ENCODE measurements around the gene PCGF2. TPM values are rescaled to one million over a fixed set of nuclear protein-coding genes. Genes with fewer than 3 reads are reported as not detected.

Gene PCGF2
- total and polyA plus RNA-seq, 2 of the 8 experiments (the other 6 are each of a cell fraction or from before 2014, with no cell fraction given), result 42.1 to 93.3 TPM

- no peak overlapping the region for H3K27ac ChIP-seq (ENCODE audit: low read depth, low read length)
- 80% methylated on average over 5 of the region's 5 CpGs; no CpG with 5 or more reads in 1 of the 2 experiments for WGBS, 2 experiments (ENCODE audit: extremely low coverage in 1 of 2, insufficient coverage in 1 of 2, insufficient read length in 1 of 2, insufficient replicate concordance in 2 of 2, low coverage in 1 of 2, low lambda C conversion rate in 2 of 2, missing lambda C conversion rate in 1 of 2)
- no peaks in the 10 kb centered on the region for H3K79me1 ChIP-seq (ENCODE audit: low read depth, low read length)
- H4K91ac ChIP-seq (replicated peaks; ENCODE audit: insufficient read length, low read length), result no peak overlapping the region
- H2BK20ac ChIP-seq (ENCODE audit: low read length), result no peak overlapping the region
- no peaks in the 10 kb centered on the region for H3K23me2 ChIP-seq (ENCODE audit: low read depth, low read length)
- H3K9me3 ChIP-seq (ENCODE audit: insufficient read depth in 2 of 2, low read depth in 1 of 2, low read length in 1 of 2), result no peaks in the 10 kb centered on the region
- TF ChIP-seq, protein P1, sequence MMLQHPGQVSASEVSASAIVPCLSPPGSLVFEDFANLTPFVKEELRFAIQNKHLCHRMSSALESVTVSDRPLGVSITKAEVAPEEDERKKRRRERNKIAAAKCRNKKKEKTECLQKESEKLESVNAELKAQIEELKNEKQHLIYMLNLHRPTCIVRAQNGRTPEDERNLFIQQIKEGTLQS (IDR thresholded peaks at IDR 0.05; ENCODE audit: insufficient read depth, low read depth, low read length), result no peak
- TF ChIP-seq KDM5A (IDR thresholded peaks at IDR 0.05; ENCODE audit: low read length), result no peak
- H3K23ac ChIP-seq (ENCODE audit: insufficient read length), result no peak overlapping the region
- no peak overlapping the region for H3K4me2 ChIP-seq (ENCODE audit: insufficient read depth in 1 of 2, low read depth in 2 of 2, low read length in 2 of 2)
- CTCF ChIA-PET (ENCODE audit: partially characterized antibody), result interaction anchor here (1.7 to 1.8 kb wide), 2 partner anchors 31 to 77 kb away, joined by 4 to 5 read pairs; no protein-coding TSS in a partner anchor
- no peak overlapping the region for H3K9ac ChIP-seq (replicated peaks in 1 of 4; ENCODE audit: extremely low read depth in 1 of 4, low read depth in 3 of 4, low read length in 3 of 4)
- FAIRE-seq (no peak), DNase-seq (ENCODE audit: low read depth in 1 of 2, low spot score in 2 of 2) (no peak)
- peaks cover 27 to 48% (median 42%) of the 10 kb centered on the region in 4 experiments for H3K36me3 ChIP-seq (ENCODE audit: control insufficient read depth in 2 of 4, insufficient read depth in 4 of 4, low read length in 3 of 4)
- H4K5ac ChIP-seq (ENCODE audit: insufficient read length, low read depth, low read length), result no peak overlapping the region
- no peak overlapping the region for H3K18ac ChIP-seq (ENCODE audit: extremely low read depth, low read length)
- no peak overlapping the region; the same call in 1 of the 2 replicates for H2BK5ac ChIP-seq (ENCODE audit: low read depth, low read length)
- H2BK15ac ChIP-seq (ENCODE audit: low read length), result no peak overlapping the region
- no peak overlapping the region for H3K4me3 ChIP-seq (ENCODE audit: extremely low read depth in 1 of 4, insufficient read depth in 2 of 4, low read depth in 3 of 4, low read length in 4 of 4)
- H3K79me2 ChIP-seq (ENCODE audit: control insufficient read depth in 1 of 2, insufficient read depth in 2 of 2, low read length in 2 of 2), result no peaks in the 10 kb centered on the region
- H2AFZ ChIP-seq (ENCODE audit: low read length), result no peak overlapping the region
- peaks cover 0 to 3% of the 10 kb centered on the region in 2 experiments for H4K20me1 ChIP-seq (replicated peaks in 1 of 2; ENCODE audit: control insufficient read depth in 1 of 2, insufficient read depth in 2 of 2, low read length in 2 of 2)
- H2AK5ac ChIP-seq (ENCODE audit: low read depth, low read length), result no peak overlapping the region
- POLR2A ChIA-PET (ENCODE audit: partially characterized antibody), result interaction anchor here (1.5 to 1.7 kb wide), 3 partner anchors 8 to 17 kb away, joined by 4 to 10 read pairs (median 5); no protein-coding TSS in a partner anchor
- no peaks in the 10 kb centered on the region for H3K27me3 ChIP-seq (replicated peaks in 1 of 4; ENCODE audit: control insufficient read depth in 3 of 4, extremely low read depth in 1 of 4, insufficient read depth in 3 of 4, low read length in 3 of 4)
- no peak overlapping the region for H2BK12ac ChIP-seq (ENCODE audit: low read depth, low read length)
- H3K56ac ChIP-seq (replicated peaks; ENCODE audit: insufficient read length, low read depth, low read length), result no peak overlapping the region
- H3K4me1 ChIP-seq (replicated peaks in 1 of 4; ENCODE audit: control insufficient read depth in 3 of 4, insufficient read depth in 4 of 4, low read length in 3 of 4), result no peaks in the 10 kb centered on the region
- H4K8ac ChIP-seq (ENCODE audit: extremely low read depth, insufficient read depth, low read length), result no peak overlapping the region
- H2BK120ac ChIP-seq (replicated peaks; ENCODE audit: low read depth, low read length), result no peak overlapping the region
- H3K4ac ChIP-seq (replicated peaks; ENCODE audit: insufficient read length, low read depth, low read length), result no peak overlapping the region
- no peak overlapping the region for H3K14ac ChIP-seq (ENCODE audit: insufficient read length)
Measured at GRCh38 chr17:38766341-38766740, 18.2 kb upstream of the PCGF2 start.
